NCI-H2107 treated with DMSO at 0.1 percent for 48 hours (cell line): ENCODE results near the gene TSPO2.
A peak's percentile ranks its signal among the peaks of the same experiment; 100 is the strongest.
"Not testable (repeated sequence)": the region's sequence is repeated elsewhere in the genome, so short reads cannot be mapped to it uniquely, and the experiment has no call there.

Source experiments
- DNase-seq: peaks from one replicate; lab custom pipeline; 2025; ENCODE audit not compliant: unreplicated experiment; lab: John Stamatoyannopoulos, UW

The TSPO2 gene

DNA sequence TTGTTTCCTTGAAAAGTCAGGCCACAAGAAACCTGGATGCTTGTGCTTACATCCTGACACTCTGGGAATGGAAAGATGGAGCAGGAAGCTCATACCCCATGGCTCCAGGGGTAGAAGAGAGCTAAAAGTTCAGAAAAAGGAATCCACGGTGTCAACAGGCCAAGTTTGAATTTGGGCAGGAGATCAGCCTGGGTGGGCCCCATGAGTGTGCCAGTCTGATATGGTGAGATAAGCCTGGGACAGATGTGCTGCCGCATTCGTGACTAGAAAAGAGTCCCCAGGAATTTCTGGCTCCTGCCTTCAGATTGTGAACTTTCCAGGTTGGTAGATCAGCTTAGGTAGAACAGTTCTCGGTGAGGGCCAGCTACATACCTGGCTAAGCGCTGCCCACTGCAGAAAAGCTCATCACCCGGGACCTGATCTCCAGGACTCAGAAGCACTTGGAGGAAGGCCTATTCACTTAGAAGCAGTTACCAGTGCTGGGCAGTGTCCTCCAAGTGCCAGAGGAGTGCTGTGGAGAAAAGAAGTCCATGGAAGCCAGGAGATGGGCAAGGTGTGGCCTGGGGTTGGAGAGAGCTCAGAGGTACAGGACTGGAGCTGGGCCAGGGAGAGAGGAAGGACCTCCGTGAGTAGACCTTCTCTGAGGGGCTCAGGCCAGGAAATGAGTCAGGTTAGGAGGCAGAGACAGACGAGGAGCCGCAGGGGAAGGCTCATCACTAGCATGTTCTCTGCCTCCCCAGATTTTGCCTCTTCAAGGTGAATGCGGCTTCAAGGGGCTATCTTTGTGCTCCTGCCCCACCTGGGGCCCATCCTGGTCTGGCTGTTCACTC is at the start of gene TSPO2:
Gene TSPO2 (plus strand): TSS at position 242 of the 830 bp plus-strand sequence. CDS start 519 bp downstream, at position 761.
- no peak for DNase-seq

DNA sequence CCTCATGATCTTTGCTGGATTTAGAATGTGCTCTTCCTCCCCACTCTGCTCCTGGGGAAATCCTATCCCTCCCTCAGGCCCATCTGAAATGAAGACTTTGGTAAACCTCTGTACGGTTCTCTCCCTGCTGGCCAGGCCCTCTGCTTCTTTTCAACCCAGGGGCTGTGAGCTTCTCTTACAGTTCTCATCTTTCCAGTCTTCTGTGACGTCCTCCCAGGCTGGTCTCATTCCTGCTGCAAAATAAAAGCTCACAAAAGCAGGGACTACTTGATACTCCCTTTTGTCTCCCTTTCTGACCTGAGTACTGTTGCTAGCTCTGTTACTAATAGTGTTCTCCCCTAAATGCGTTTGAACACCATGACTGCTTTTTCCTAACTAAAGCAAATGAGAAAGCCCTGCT is 49.5 kb upstream of the TSPO2 start:
- DNase-seq = peak; percentile 7

- no peak for DNase-seq
Observed at GRCh38 chr6:40996591-40997233, 45.6 kb upstream of the TSPO2 start.

DNA sequence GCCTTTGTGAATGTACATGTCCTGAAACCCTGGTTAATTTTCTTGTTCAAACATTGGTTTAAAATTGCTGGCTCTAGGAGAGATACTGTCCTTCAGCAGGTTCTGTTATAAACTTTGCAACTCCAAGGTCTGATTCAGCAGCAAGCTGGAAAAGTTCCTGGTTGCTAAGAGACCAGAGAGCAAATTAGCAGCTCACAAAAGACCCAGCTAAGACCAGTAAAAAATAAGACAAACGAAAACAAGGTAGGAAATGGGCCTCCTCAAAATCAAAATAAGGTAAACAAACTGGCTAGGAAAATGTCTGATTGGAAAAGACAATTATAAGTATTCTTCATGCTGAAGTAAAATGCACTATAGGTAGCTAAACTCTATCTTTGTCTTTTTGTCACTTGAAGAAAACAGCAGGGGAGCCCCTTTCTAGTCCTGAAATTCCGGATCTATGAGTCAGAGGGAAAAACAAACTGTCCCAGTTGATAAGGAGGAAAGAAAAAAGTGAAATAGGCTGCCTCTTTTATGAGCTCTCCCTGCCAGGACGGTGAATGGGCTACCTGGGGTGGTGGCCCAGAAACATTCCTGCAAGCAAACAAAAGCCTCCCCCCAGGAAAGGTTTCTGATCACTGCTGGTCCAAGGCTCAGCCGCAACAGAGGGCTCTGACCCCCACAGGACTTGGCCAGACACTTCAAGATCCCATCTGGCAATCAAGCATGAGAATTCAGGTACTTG is 44.9 kb upstream of the TSPO2 start:
- DNase-seq = no peak

- no peak for DNase-seq
Observed at GRCh38 chr6:40998661-40999060, 43.6 kb upstream of the TSPO2 start.

- no peak for DNase-seq
Observed at GRCh38 chr6:40999569-40999968, 42.7 kb upstream of the TSPO2 start.

GRCh38 chr6:41000248-41000647 is 42.0 kb upstream of the TSPO2 start:
- DNase-seq = no peak

- no peak for DNase-seq
Observed at GRCh38 chr6:41002168-41002567, 40.1 kb upstream of the TSPO2 start.

GRCh38 chr6:41006217-41006616 is 36.0 kb upstream of the TSPO2 start:
- DNase-seq = peak; percentile 13

DNA sequence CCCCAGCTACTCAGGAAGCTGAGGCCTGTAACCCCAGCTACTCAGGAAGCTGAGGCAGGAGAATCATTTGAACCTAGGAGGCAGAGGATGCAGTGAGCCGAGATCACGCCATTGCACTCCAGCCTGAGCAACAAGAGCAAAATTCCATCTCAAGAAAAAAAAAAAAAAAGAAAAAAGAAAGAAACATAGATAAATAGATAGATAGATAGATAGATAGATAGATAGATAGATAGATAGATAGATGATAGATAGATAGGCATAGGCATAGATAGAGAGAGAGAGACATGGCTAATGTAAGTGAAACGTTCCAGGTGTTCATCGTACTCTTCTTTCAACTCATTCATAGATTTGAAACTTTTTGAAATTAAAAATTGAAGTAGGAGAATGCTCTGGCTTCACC is 35.3 kb upstream of the TSPO2 start:
- not testable (repeated sequence) for DNase-seq

GRCh38 chr6:41008011-41008410 is 34.3 kb upstream of the TSPO2 start:
- no peak for DNase-seq

DNA sequence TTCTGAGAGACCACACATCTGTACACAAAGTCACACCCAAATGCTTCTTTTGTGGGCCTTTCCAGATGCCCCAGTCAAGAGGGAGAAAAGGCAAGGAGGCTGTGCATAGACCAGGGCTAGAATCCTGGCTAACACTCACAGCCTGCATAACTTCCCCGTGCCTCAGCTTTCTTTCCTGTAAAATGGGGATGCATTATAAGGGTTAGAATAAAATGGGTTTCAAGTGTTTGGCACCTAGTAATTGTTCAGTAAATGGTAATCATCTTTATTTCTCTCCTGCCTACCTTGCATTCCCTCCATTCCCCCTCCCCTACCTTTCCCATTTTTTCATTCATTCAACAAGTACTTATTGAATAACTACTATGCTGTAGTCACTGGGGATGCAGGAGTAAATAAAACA is 32.6 kb upstream of the TSPO2 start:
- DNase-seq = no peak

DNA sequence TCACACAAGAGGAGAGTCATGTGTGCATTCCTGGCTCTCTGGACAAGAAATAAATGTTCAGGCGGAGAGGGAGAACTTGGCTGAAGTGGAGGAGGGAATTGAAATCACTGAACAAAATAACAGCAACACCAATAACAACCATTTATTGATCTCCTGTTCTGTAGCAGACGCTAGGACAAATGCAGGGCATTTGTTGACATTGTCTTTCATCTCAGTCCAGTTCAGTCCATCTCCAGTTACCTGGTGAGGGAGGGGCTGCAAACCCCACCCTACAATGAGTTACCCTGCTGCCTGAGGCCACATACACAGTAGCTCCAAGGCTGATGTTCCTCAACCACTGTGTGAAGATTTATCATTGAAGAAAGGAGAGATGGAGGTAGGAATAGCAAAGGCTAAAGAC is 30.6 kb upstream of the TSPO2 start:
- no peak for DNase-seq

DNA sequence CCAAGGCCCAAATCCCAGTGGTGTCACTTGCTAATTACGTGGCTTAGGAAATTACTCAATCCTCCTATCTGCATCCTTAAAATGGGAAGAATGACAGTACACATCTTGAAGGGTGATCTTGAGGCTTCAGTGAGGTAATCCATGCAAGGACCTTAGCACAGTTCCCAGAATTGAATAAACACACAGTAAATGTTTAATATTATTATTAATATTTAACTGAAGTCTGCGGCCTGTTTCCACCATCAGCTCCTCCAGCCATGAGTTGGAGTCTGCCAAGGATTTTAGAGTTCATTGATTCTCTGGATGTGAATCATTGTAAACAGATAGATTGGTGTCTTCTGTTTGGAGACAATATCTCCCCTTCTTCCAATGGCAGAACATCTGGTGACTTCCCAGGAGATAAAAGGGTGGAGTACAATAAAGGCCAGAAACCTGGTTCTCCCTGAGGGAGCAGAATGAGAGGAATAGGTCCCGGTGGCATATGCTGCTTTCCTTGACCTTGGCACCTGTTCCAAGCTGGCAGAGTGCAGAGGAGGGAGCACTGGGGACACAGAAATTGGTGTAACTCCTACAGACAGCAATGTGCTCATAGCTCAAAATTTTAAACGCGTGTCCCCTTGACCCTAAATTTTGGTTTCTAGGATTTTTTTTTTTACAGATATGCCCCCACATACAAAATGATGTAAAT is 28.7 kb upstream of the TSPO2 start:
- DNase-seq = no peak

GRCh38 chr6:41014780-41015179 is 27.5 kb upstream of the TSPO2 start:
- DNase-seq = no peak

DNA sequence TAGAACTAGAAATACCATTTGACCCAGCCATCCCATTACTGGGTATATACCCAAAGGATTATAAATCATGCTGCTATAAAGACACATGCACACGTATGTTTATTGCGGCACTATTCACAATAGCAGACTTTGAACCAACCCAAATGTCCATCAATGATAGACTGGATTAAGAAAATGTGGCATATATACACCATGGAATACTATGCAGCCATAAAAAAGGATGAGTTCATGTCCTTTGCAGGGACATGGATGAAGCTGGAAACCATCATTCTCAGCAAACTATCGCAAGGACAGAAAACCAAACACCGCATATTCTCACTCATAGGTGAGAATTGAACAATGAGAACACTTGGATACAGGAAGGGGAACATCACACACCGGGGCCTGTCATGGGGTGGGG is 26.4 kb upstream of the TSPO2 start:
- DNase-seq = not testable (repeated sequence)

- no peak for DNase-seq
Observed at GRCh38 chr6:41017663-41018062, 24.6 kb upstream of the TSPO2 start.

GRCh38 chr6:41021832-41022231 is 20.4 kb upstream of the TSPO2 start:
- no peak for DNase-seq

DNA sequence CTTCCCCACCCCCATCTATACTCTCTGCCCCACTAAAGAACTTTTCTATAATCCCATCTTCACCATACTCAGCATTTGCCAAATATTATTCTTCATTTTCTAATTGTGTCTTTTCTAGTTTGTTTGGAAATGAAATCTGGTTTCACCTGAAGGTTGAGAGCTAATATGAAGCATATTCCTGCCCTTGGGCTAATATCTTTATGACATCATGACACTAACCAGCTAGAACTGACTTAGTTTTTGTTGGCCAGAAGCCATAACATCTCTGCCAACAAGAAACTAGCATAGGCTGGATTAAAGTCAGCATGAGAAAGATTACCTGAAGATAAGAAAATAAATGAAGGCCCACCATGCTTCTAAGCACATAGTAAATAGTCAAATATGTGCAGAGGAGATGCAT is 20.0 kb upstream of the TSPO2 start:
- no peak for DNase-seq

- DNase-seq = no peak
Observed at GRCh38 chr6:41023114-41023513, 19.2 kb upstream of the TSPO2 start.

DNA sequence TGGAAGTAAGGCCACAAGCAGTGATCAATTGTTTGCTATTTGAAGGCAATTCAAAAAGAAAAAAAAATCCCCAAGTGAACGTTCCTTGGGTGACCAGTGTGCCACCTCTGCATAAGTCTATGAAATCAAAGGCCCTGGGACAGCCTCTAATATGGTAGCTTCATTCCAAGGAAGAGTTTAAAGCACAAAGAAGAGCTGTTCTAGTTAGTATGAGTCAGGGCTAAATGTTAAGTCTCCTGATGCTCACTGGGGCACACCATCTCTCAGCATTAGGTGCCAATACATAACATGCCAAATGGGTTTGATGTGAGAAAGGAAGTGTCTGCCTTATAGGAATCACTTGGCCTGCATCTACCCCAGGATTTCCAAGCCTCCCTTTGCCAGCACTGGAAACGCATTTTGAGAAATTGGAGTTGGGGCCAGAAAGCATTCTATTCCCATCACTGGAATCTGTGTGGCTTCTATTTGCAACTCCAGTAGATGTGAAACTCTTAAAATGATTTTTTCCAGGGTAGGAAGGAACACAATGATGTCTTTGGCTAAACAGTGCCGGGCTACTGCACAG is 16.2 kb upstream of the TSPO2 start:
- no peak for DNase-seq
